Mesendoderm (in vitro differentiated cells): ENCODE measurements around the gene GLIS1.

Experiments
- DNase-seq: peaks from one replicate; pipeline ENCODE4 v3.0.0; 2013
- H2AK5ac ChIP-seq: 2 replicates; pipeline ENCODE4 v1.6.1; 2013; ENCODE audit warnings: low read length, inconsistent platforms
- H2BK120ac ChIP-seq: 2 replicates; pipeline ENCODE4 v1.6.1; 2013; ENCODE audit warnings: low read depth, mild to moderate bottlenecking, low read length, moderate library complexity, mixed read lengths
- H2BK15ac ChIP-seq: replicated peaks from 2 replicates; pipeline ENCODE4 v1.6.1; 2013; ENCODE audit warnings: low read depth, mild to moderate bottlenecking, moderate library complexity
- H2BK5ac ChIP-seq: 2 replicates; pipeline ENCODE4 v1.6.1; 2013; ENCODE audit warnings: low read length, inconsistent platforms
- H3K18ac ChIP-seq: 2 replicates; pipeline ENCODE4 v1.6.1; 2013; ENCODE audit warnings: mild to moderate bottlenecking, low read length, mixed read lengths
- H3K23ac ChIP-seq: one replicate; pipeline ENCODE4 v1.6.1; 2013; ENCODE audit warnings: low read length
- H3K27ac ChIP-seq: 2 replicates; pipeline ENCODE4 v1.5.1; 2013; ENCODE audit warnings: low read depth, mild to moderate bottlenecking, inconsistent platforms, low read length, moderate library complexity
- H3K27me3 ChIP-seq: 2 replicates; pipeline ENCODE4 v1.6.1; 2013; ENCODE audit warnings: low read length, control low read depth, mild to moderate bottlenecking, inconsistent platforms; ENCODE audit not compliant: insufficient read depth, poor library complexity
- H3K36me3 ChIP-seq: 2 replicates; pipeline ENCODE4 v1.6.1; 2013; ENCODE audit warnings: low read length, inconsistent platforms; ENCODE audit not compliant: control insufficient read depth, insufficient read depth
- H3K4ac ChIP-seq: one replicate; pipeline ENCODE4 v1.6.1; 2013; ENCODE audit warnings: low read depth, mild to moderate bottlenecking, low read length, moderate library complexity
- H3K4me1 ChIP-seq: 2 replicates; pipeline ENCODE4 v1.6.1; 2013; ENCODE audit warnings: low read depth, low read length, inconsistent platforms; ENCODE audit not compliant: control insufficient read depth
- H3K4me2 ChIP-seq: 2 replicates; pipeline ENCODE4 v1.6.1; 2013; ENCODE audit warnings: low read length
- H3K4me3 ChIP-seq: 2 replicates; pipeline ENCODE4 v1.5.1; 2013; ENCODE audit warnings: mild to moderate bottlenecking, low read length
- H3K56ac ChIP-seq: one replicate; pipeline ENCODE4 v1.6.1; 2013; ENCODE audit warnings: low read length
- H3K79me1 ChIP-seq: 2 replicates; pipeline ENCODE4 v1.6.1; 2013; ENCODE audit warnings: low read length, inconsistent platforms
- H3K79me2 ChIP-seq: 2 replicates; pipeline ENCODE4 v1.6.1; 2013; ENCODE audit warnings: mild to moderate bottlenecking, low read length; ENCODE audit not compliant: control insufficient read depth, insufficient read depth
- H3K9ac ChIP-seq: 2 replicates; pipeline ENCODE4 v1.6.1; 2013; ENCODE audit warnings: low read length, inconsistent platforms
- H4K5ac ChIP-seq: one replicate; pipeline ENCODE4 v1.6.1; 2013; ENCODE audit warnings: low read length
- H4K8ac ChIP-seq: one replicate; pipeline ENCODE4 v1.6.1; 2013; ENCODE audit warnings: low read depth, mild to moderate bottlenecking, control low read depth, low read length, moderate library complexity
- WGBS: extraction: QIAGEN DNeasy Blood & Tissue Kit; methylation state at CpG from one replicate; pipeline ENCODE4 v1.1.7; 2013; ENCODE audit warnings: low lambda C conversion rate, missing lambda C conversion rate; ENCODE audit not compliant: insufficient coverage; ENCODE audit errors: extremely low coverage; 5-methylcytosine and 5-hydroxymethylcytosine counted together

GLIS1 gene

GRCh38 chr1:53735261-53735660 is 3.7 kb downstream of the GLIS1 start:
- no peak overlapping the region for H3K23ac ChIP-seq
- no peak overlapping the region for H3K27ac ChIP-seq
- no CpG with 5 or more reads among the region's 5 CpGs for WGBS
- no peak overlapping the region for H2AK5ac ChIP-seq
- peak overlapping the region; percentile 17 for H3K9ac ChIP-seq
- no peak overlapping the region for H2BK5ac ChIP-seq
- H3K79me2 ChIP-seq, result peaks cover 35% of the 10 kb centered on the region
- peaks cover 24% of the 10 kb centered on the region for H3K4me1 ChIP-seq
- no peak overlapping the region for H3K18ac ChIP-seq
- peak overlapping the region; percentile 72 for H3K56ac ChIP-seq
- peaks cover 2% of the 10 kb centered on the region for H3K27me3 ChIP-seq
- H2BK120ac ChIP-seq, result no peak overlapping the region
- H3K4me2 ChIP-seq, result no peak overlapping the region
- H3K4ac ChIP-seq, result no peak overlapping the region
- H4K8ac ChIP-seq, result no peak overlapping the region
- H4K5ac ChIP-seq, result no peak overlapping the region
- no peaks in the 10 kb centered on the region for H3K36me3 ChIP-seq
- H3K79me1 ChIP-seq, result peaks cover 9% of the 10 kb centered on the region
- DNase-seq, result no peak
- H2BK15ac ChIP-seq, result no peak overlapping the region
- no peak overlapping the region for H3K4me3 ChIP-seq

- H3K27me3 ChIP-seq, result peaks cover under 1% of the 10 kb centered on the region
- H3K18ac ChIP-seq, result no peak overlapping the region
- no peak overlapping the region for H2BK15ac ChIP-seq
- H4K8ac ChIP-seq, result no peak overlapping the region
- peak overlapping the region; percentile 17 for H3K9ac ChIP-seq
- peaks cover 24% of the 10 kb centered on the region for H3K4me1 ChIP-seq
- H2BK5ac ChIP-seq, result no peak overlapping the region
- no peak overlapping the region for H3K27ac ChIP-seq
- peak overlapping the region; percentile 22 for H3K56ac ChIP-seq
- H3K4ac ChIP-seq, result no peak overlapping the region
- no peak for DNase-seq
- no peak overlapping the region for H3K4me2 ChIP-seq
- no CpG with 5 or more reads among the region's 10 CpGs for WGBS
- H2AK5ac ChIP-seq, result no peak overlapping the region
- no peaks in the 10 kb centered on the region for H3K36me3 ChIP-seq
- no peak overlapping the region for H3K23ac ChIP-seq
- no peak overlapping the region for H2BK120ac ChIP-seq
- H4K5ac ChIP-seq, result no peak overlapping the region
- H3K79me1 ChIP-seq, result peaks cover 9% of the 10 kb centered on the region
- no peak overlapping the region for H3K4me3 ChIP-seq
- H3K79me2 ChIP-seq, result peaks cover 35% of the 10 kb centered on the region
Observed at GRCh38 chr1:53734650-53735211, 4.2 kb downstream of the GLIS1 start.

GRCh38 chr1:53733975-53734649 is 4.9 kb downstream of the GLIS1 start:
- H3K27me3 ChIP-seq, result no peaks in the 10 kb centered on the region
- no peak overlapping the region for H2BK15ac ChIP-seq
- no peak overlapping the region for H3K4me2 ChIP-seq
- H3K4me1 ChIP-seq, result peaks cover 24% of the 10 kb centered on the region
- peaks cover 35% of the 10 kb centered on the region for H3K79me2 ChIP-seq
- no peak overlapping the region for H3K9ac ChIP-seq
- no peak overlapping the region for H3K4me3 ChIP-seq
- H4K5ac ChIP-seq, result no peak overlapping the region
- H3K79me1 ChIP-seq, result peaks cover 9% of the 10 kb centered on the region
- no peak for DNase-seq
- no peak overlapping the region for H3K18ac ChIP-seq
- no peak overlapping the region for H3K4ac ChIP-seq
- no CpG with 5 or more reads among the region's 10 CpGs for whole genome bisulfite sequencing
- no peak overlapping the region for H3K23ac ChIP-seq
- no peak overlapping the region for H2BK5ac ChIP-seq
- no peak overlapping the region for H3K56ac ChIP-seq
- H4K8ac ChIP-seq, result no peak overlapping the region
- H2AK5ac ChIP-seq, result no peak overlapping the region
- H3K36me3 ChIP-seq, result no peaks in the 10 kb centered on the region
- no peak overlapping the region for H2BK120ac ChIP-seq
- H3K27ac ChIP-seq, result no peak overlapping the region

GRCh38 chr1:53733447-53733931 is 5.5 kb downstream of the GLIS1 start:
- Histone ChIP-seq H4K5ac (no peak overlapping the region), H4K8ac (no peak overlapping the region), H3K4ac (no peak overlapping the region), H3K36me3 (no peaks in the 10 kb centered on the region), H3K56ac (peak overlapping the region; percentile 8), H2BK15ac (no peak overlapping the region), H2AK5ac (no peak overlapping the region), H3K4me2 (no peak overlapping the region), H2BK5ac (no peak overlapping the region), H3K18ac (no peak overlapping the region), H3K9ac (no peak overlapping the region), H3K27me3 (no peaks in the 10 kb centered on the region), H3K23ac (no peak overlapping the region), H3K27ac (no peak overlapping the region), H3K4me3 (no peak overlapping the region), H3K79me1 (peaks cover 9% of the 10 kb centered on the region), H2BK120ac (no peak overlapping the region), H3K79me2 (peaks cover 35% of the 10 kb centered on the region), H3K4me1 (peaks cover 24% of the 10 kb centered on the region)
- no peak for DNase-seq
- WGBS, result no CpG with 5 or more reads among the region's 12 CpGs

GRCh38 chr1:53732912-53733317 is 6.0 kb downstream of the GLIS1 start:
- Histone ChIP-seq H3K79me2 (peaks cover 35% of the 10 kb centered on the region), H3K79me1 (peaks cover 9% of the 10 kb centered on the region), H2BK15ac (no peak overlapping the region), H3K4me3 (no peak overlapping the region), H4K8ac (no peak overlapping the region), H3K9ac (no peak overlapping the region), H3K36me3 (no peaks in the 10 kb centered on the region), H3K27ac (no peak overlapping the region), H4K5ac (no peak overlapping the region), H3K18ac (no peak overlapping the region), H3K56ac (no peak overlapping the region), H3K23ac (no peak overlapping the region), H3K4ac (no peak overlapping the region), H3K4me2 (no peak overlapping the region), H3K4me1 (peaks cover 22% of the 10 kb centered on the region), H3K27me3 (no peaks in the 10 kb centered on the region), H2BK120ac (no peak overlapping the region), H2AK5ac (no peak overlapping the region), H2BK5ac (no peak overlapping the region)
- WGBS, result no CpG with 5 or more reads among the region's 6 CpGs
- no peak for DNase-seq
